Neuronal stem cell (in vitro differentiated cells): ENCODE measurements around the gene MARCHF11.

Experiments used
- DNase-seq: peaks from one replicate; pipeline ENCODE4 v3.0.0-alpha.2; 2013; ENCODE audit warnings: low spot score
- H2AFZ ChIP-seq: one replicate; pipeline ENCODE4 v1.6.1; 2013; ENCODE audit warnings: mild to moderate bottlenecking, low read length, inconsistent platforms
- H2AK5ac ChIP-seq: 2 replicates; pipeline ENCODE4 v1.6.1; 2013; ENCODE audit warnings: low read depth, mild to moderate bottlenecking, inconsistent platforms, low read length, moderate library complexity, mixed read lengths
- H2BK120ac ChIP-seq: 2 replicates; pipeline ENCODE4 v1.6.1; 2013; ENCODE audit warnings: low read depth, mild to moderate bottlenecking, inconsistent platforms, low read length, moderate library complexity, mixed read lengths
- H2BK12ac ChIP-seq: one replicate; pipeline ENCODE4 v1.6.1; 2013; ENCODE audit warnings: low read length, inconsistent platforms
- H2BK15ac ChIP-seq: 2 replicates; pipeline ENCODE4 v1.6.1; 2013; ENCODE audit warnings: mild to moderate bottlenecking, low read length, inconsistent platforms, mixed read lengths
- H2BK5ac ChIP-seq: one replicate; pipeline ENCODE4 v1.6.1; 2013; ENCODE audit warnings: inconsistent platforms, mild to moderate bottlenecking, low read length, moderate library complexity
- H3K14ac ChIP-seq: one replicate; pipeline ENCODE4 v1.6.1; 2013; ENCODE audit warnings: low read length, inconsistent platforms
- H3K18ac ChIP-seq: 2 replicates; pipeline ENCODE4 v1.6.1; 2013; ENCODE audit warnings: low read length, inconsistent platforms
- H3K23ac ChIP-seq: 2 replicates; pipeline ENCODE4 v1.6.1; 2013; ENCODE audit warnings: low read depth, mild to moderate bottlenecking, mixed read lengths, low read length, inconsistent platforms; ENCODE audit not compliant: poor library complexity
- H3K27ac ChIP-seq: replicated peaks from 3 replicates; pipeline ENCODE4 v1.5.1; 2013; ENCODE audit warnings: low read length, inconsistent platforms
- H3K27me3 ChIP-seq, 3 experiments: 2 replicates each; pipeline ENCODE4 v1.6.1; 2013; ENCODE audit warnings: low read length in 3 of 3, mild to moderate bottlenecking in 2 of 3, inconsistent platforms in 1 of 3, low read depth in 1 of 3, mixed read lengths in 1 of 3, moderate library complexity in 1 of 3; ENCODE audit not compliant: control insufficient read depth in 3 of 3, insufficient read depth in 3 of 3
- H3K36me3 ChIP-seq, 2 donors: replicated peaks in 1 of 2; 2 replicates each; pipeline ENCODE4 v1.6.1; 2013; ENCODE audit warnings: low read length in 2 of 2; ENCODE audit not compliant: control insufficient read depth in 2 of 2, insufficient read depth in 2 of 2
- H3K4ac ChIP-seq: 2 replicates; pipeline ENCODE4 v1.6.1; 2013; ENCODE audit warnings: inconsistent platforms, mild to moderate bottlenecking, low read length, moderate library complexity
- H3K4me1 ChIP-seq, 2 donors: 1 replicate in 1 of 2; 2 replicates in 1 of 2; pipeline ENCODE4 v1.6.1; 2013; ENCODE audit warnings: low read length in 2 of 2, low read depth in 1 of 2; ENCODE audit not compliant: control insufficient read depth in 2 of 2, insufficient read depth in 1 of 2
- H3K4me2 ChIP-seq: one replicate; pipeline ENCODE4 v1.6.1; 2013; ENCODE audit warnings: mild to moderate bottlenecking, low read length, inconsistent platforms; ENCODE audit not compliant: insufficient read depth, poor library complexity, severe bottlenecking
- H3K4me3 ChIP-seq, 2 donors: 2 replicates each; pipeline ENCODE4 v1.5.1; 2013; ENCODE audit warnings: low read length in 2 of 2, mild to moderate bottlenecking in 2 of 2, inconsistent platforms in 1 of 2, moderate library complexity in 1 of 2
- H3K79me1 ChIP-seq: one replicate; pipeline ENCODE4 v1.6.1; 2013; ENCODE audit warnings: low read depth, mild to moderate bottlenecking, inconsistent platforms, low read length, moderate library complexity
- H3K9ac ChIP-seq: one replicate; pipeline ENCODE4 v1.6.1; 2013; ENCODE audit warnings: mild to moderate bottlenecking, low read depth, low read length, inconsistent platforms; ENCODE audit not compliant: poor library complexity
- H3K9me3 ChIP-seq, 2 donors: replicated peaks in 1 of 2; 2 replicates each; pipeline versions ENCODE3 to v1.6.1; 2013; ENCODE audit warnings: low read length in 2 of 2, mild to moderate bottlenecking in 2 of 2, inconsistent platforms in 1 of 2, low read depth in 1 of 2, mixed read lengths in 1 of 2, moderate library complexity in 1 of 2; ENCODE audit not compliant: control insufficient read depth in 2 of 2, insufficient read depth in 1 of 2
- H4K8ac ChIP-seq: one replicate; pipeline ENCODE4 v1.6.1; 2013; ENCODE audit warnings: low read depth, mild to moderate bottlenecking, inconsistent platforms, low read length, moderate library complexity
- H4K91ac ChIP-seq: one replicate; pipeline ENCODE4 v1.6.1; 2013; ENCODE audit warnings: low read length, low read depth, mild to moderate bottlenecking, inconsistent platforms; ENCODE audit not compliant: poor library complexity
- WGBS, 2 donors: extraction: QIAGEN DNeasy Blood & Tissue Kit; methylation state at CpG; one replicate each; pipeline ENCODE4 v1.1.7; 2013; ENCODE audit warnings: missing lambda C conversion rate in 2 of 2, mixed read lengths in 1 of 2; ENCODE audit not compliant: insufficient read length in 2 of 2, insufficient replicate concordance in 1 of 2; ENCODE audit errors: extremely low coverage in 2 of 2; 5-methylcytosine and 5-hydroxymethylcytosine counted together

The MARCHF11 gene

DNA sequence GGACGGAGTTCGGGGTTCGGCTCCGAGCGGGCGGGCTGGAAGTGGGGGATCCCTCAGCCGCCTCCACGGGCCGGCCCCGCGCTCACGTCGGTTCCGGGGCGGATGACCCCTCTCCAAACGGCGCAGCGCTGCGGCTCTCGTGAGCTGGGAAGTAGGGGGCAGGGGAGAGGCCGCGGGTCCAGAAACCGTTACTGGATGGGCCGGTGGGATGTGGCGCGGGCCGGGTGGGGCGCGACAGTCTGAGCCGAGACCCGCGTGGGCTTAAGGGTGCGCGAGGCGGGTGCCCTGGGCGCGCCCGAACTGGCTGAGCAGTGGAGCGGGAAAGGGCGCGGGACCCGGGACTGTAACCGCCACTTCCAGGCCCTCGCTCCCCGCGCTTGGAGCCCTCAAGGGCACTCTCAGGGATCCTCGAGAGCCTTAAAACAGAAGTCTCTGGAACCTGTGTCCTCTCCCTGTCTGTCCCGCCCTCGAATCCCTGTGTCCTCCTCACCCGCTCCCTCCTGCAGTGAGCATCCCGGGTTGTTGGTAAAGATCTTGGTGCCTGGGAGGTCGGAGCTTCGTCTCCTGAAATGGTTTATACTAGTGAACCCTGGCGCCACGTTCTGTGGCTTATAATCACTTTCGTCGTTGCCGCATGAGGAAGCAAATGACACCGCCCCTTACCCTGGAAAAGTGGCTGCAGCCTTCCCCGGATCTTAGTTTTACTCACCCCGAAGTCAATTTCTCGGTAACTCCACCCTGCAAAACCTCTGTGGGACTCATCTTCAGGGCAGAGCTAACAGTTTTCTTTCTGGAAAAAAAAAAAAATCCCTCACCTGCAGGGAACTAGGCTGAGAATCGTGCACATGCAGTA lies 571 bp upstream of the MARCHF11 start:
- no peak overlapping the region for H2AK5ac ChIP-seq
- peak overlapping the region; percentile 49 for H2AFZ ChIP-seq
- H3K27ac ChIP-seq = no peak overlapping the region
- no peak overlapping the region for H4K8ac ChIP-seq
- H3K4me1 ChIP-seq = no peaks in the 10 kb centered on the region
- no peak overlapping the region for H3K18ac ChIP-seq
- H3K9ac ChIP-seq = peak overlapping the region; percentile 81
- DNase-seq = no peak
- peak overlapping the region; percentile 92 for H3K4me2 ChIP-seq
- no peak overlapping the region for H4K91ac ChIP-seq
- H3K4ac ChIP-seq = no peak overlapping the region
- H2BK12ac ChIP-seq = no peak overlapping the region
- peak overlapping the region; percentile 55 for H3K23ac ChIP-seq
- H3K27me3 ChIP-seq = peaks cover 6 to 35% (median 31%) of the 10 kb centered on the region in 3 experiments
- no peak overlapping the region for H2BK120ac ChIP-seq
- no peak overlapping the region for H2BK15ac ChIP-seq
- H3K4me3 ChIP-seq = peak overlapping the region; percentile 17 to 78
- H3K14ac ChIP-seq = peak overlapping the region; percentile 21
- no peaks in the 10 kb centered on the region for H3K36me3 ChIP-seq
- H3K9me3 ChIP-seq = no peaks in the 10 kb centered on the region
- H2BK5ac ChIP-seq = no peak overlapping the region
- no CpG with 5 or more reads among the region's 63 CpGs for WGBS, 2 donors
- no peaks in the 10 kb centered on the region for H3K79me1 ChIP-seq

DNA sequence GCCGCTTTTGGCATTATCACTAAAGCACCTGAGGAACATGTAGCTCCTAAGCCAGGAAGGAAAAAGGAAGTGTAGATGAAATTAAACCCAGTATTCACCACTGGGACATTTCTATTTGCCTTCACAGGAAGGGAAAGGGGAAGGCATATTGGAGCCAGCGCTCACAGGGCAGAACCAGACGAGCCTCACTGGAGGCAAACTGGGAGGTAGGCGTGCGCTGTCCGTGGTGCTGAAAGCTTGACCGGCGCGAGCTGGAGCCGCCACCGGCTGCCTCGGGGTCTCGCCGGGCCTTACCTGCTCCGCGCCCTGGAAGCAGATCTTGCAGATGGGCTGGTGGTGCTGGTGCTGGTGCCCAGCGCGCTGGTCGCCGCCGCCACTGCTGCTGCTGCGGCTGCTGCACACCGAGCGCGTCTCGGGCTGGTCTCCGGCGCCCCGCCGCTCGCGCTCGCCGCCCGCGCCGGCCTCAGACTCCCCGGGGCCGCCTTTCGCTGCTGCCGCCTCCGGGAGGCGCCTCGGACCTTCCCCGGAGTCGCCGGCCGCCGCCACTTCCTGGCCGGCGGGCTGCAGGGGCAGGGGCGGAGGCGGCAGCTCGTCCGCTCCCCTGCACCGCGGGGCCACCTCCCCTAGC lies 732 bp downstream of the MARCHF11 start:
- Histone ChIP-seq H3K9me3 (no peaks in the 10 kb centered on the region), H3K9ac (no peak overlapping the region), H3K18ac (no peak overlapping the region), H2AFZ (peak overlapping the region; percentile 87), H3K27me3 (peaks cover 6 to 35% (median 31%) of the 10 kb centered on the region in 3 experiments), H4K8ac (no peak overlapping the region), H3K4me2 (peak overlapping the region; percentile 92), H2AK5ac (no peak overlapping the region), H3K4me3 (peak overlapping the region; percentile 37 to 78), H2BK15ac (no peak overlapping the region), H3K4ac (no peak overlapping the region), H2BK5ac (no peak overlapping the region), H2BK12ac (no peak overlapping the region), H3K27ac (no peak overlapping the region), H3K14ac (no peak overlapping the region), H3K4me1 (no peaks in the 10 kb centered on the region), H4K91ac (no peak overlapping the region), H3K23ac (no peak overlapping the region), H3K79me1 (no peaks in the 10 kb centered on the region), H2BK120ac (no peak overlapping the region), H3K36me3 (no peaks in the 10 kb centered on the region)
- WGBS, 2 donors = no CpG with 5 or more reads among the region's 57 CpGs
- peak; percentile 92 for DNase-seq

DNA sequence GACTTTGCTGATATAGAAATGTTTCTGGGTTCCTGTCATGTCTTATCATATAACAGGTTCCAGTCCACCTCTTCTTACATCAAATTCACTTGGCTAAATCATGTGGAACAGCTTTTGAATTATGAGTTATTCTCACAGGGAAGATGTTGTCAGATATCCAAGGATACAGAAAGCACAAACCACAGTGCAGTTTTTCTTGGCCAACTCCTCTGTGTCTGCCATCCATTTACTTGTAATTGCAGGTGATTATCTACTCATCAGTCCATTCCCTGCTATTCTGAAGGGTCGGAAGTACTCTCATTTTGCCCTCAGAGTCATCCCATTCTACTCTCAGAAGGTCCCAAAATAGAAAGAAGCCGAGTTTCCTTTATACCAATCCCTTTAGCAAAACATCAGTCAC lies 10.0 kb downstream of the MARCHF11 start:
- Histone ChIP-seq H3K4me1 (no peaks in the 10 kb centered on the region), H4K91ac (no peak overlapping the region), H3K27ac (no peak overlapping the region), H2AK5ac (no peak overlapping the region), H3K4ac (no peak overlapping the region), H2AFZ (no peak overlapping the region), H4K8ac (no peak overlapping the region), H2BK12ac (no peak overlapping the region), H3K4me2 (no peak overlapping the region), H2BK120ac (no peak overlapping the region), H3K18ac (no peak overlapping the region), H3K9me3 (no peaks in the 10 kb centered on the region), H3K27me3 (no peaks in the 10 kb centered on the region), H3K4me3 (no peak overlapping the region), H3K79me1 (no peaks in the 10 kb centered on the region), H2BK15ac (no peak overlapping the region), H3K23ac (no peak overlapping the region), H2BK5ac (no peak overlapping the region), H3K9ac (no peak overlapping the region), H3K36me3 (no peaks in the 10 kb centered on the region), H3K14ac (no peak overlapping the region)
- no peak for DNase-seq
- WGBS, 2 donors = no CpG with 5 or more reads among the region's 2 CpGs

DNA sequence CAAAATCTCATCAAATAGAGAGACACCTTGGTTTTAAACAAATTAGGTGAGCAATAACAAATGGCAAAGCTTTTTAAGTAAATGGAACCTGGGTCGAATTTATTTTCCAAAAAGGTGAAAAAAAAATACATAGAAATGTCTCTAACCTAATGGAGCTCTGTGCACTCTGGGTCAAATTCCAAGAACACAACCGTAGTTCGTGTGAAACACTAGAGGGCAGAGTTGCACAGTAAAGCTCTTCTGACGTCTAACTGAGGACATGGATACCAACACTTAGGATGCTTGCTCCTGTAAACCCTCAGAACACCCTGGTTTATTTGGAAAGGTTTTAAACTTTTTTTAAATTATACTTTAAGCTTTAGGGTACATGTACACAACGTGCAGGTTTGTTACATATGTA lies 18.9 kb downstream of the MARCHF11 start:
- no peak overlapping the region for H3K4ac ChIP-seq
- H2BK120ac ChIP-seq = no peak overlapping the region
- H3K9ac ChIP-seq = no peak overlapping the region
- no peak overlapping the region for H3K18ac ChIP-seq
- DNase-seq = peak; percentile 37
- no peak overlapping the region for H2BK12ac ChIP-seq
- H2AFZ ChIP-seq = no peak overlapping the region
- no peak overlapping the region for H3K27ac ChIP-seq
- WGBS, 2 donors = no CpG with 5 or more reads among the region's 5 CpGs
- no peak overlapping the region for H2AK5ac ChIP-seq
- no peak overlapping the region for H3K4me2 ChIP-seq
- H3K27me3 ChIP-seq = no peaks in the 10 kb centered on the region
- H3K9me3 ChIP-seq = no peaks in the 10 kb centered on the region
- no peak overlapping the region for H3K14ac ChIP-seq
- H3K4me3 ChIP-seq = no peak overlapping the region
- H3K23ac ChIP-seq = no peak overlapping the region
- no peak overlapping the region for H4K91ac ChIP-seq
- no peaks in the 10 kb centered on the region for H3K4me1 ChIP-seq
- H3K79me1 ChIP-seq = no peaks in the 10 kb centered on the region
- H2BK5ac ChIP-seq = no peak overlapping the region
- no peaks in the 10 kb centered on the region for H3K36me3 ChIP-seq
- H4K8ac ChIP-seq = no peak overlapping the region
- H2BK15ac ChIP-seq = no peak overlapping the region
